ENCODE results near the gene CDKN1C.

The CDKN1C gene

GRCh38 chr11:2885678-2886081 lies at the start of gene CDKN1C:
Gene CDKN1C, minus strand, starts transcription at chr11:2885775. Its CDS starts 319 bp downstream, at chr11:2885456.
- DNase-seq (ENCODE audit: low spot score) = peak; percentile 95

GRCh38 chr11:2934611-2935239 lies 49.1 kb upstream of the CDKN1C start:
- DNase-seq (ENCODE audit: low spot score) = no peak

- no peak for DNase-seq (ENCODE audit: low spot score)
Observed at GRCh38 chr11:2934021-2934550, 48.5 kb upstream of the CDKN1C start.

- peak; percentile 83 for DNase-seq (ENCODE audit: low spot score)
Observed at GRCh38 chr11:2933375-2934020, 47.9 kb upstream of the CDKN1C start.

- peak; percentile 29 for DNase-seq (ENCODE audit: low spot score)
Observed at GRCh38 chr11:2932850-2933251, 47.3 kb upstream of the CDKN1C start.

- DNase-seq (ENCODE audit: low spot score) = no peak
Observed at GRCh38 chr11:2931771-2932738, 46.5 kb upstream of the CDKN1C start.

GRCh38 chr11:2931420-2931746 lies 45.8 kb upstream of the CDKN1C start:
- no peak for DNase-seq (ENCODE audit: low spot score)

GRCh38 chr11:2930704-2931419 lies 45.3 kb upstream of the CDKN1C start:
- DNase-seq (ENCODE audit: low spot score) = peak; percentile 58

GRCh38 chr11:2929950-2930703 lies 44.6 kb upstream of the CDKN1C start:
- DNase-seq (ENCODE audit: low spot score) = peak; percentile 69

- peak; percentile 98 for DNase-seq (ENCODE audit: low spot score)
Observed at GRCh38 chr11:2929531-2929949, 44.0 kb upstream of the CDKN1C start.

GRCh38 chr11:2928605-2929530 lies 43.3 kb upstream of the CDKN1C start, which contains the start of gene PHLDA2:
Gene PHLDA2, minus strand, starts transcription at chr11:2929420. Its CDS starts 56 bp downstream, at chr11:2929364.
- peak; percentile 95 for DNase-seq (ENCODE audit: low spot score)

- peak; percentile 73 for DNase-seq (ENCODE audit: low spot score)
Observed at GRCh38 chr11:2927851-2928604, 42.5 kb upstream of the CDKN1C start.

- DNase-seq (ENCODE audit: low spot score) = no peak
Observed at GRCh38 chr11:2927121-2927800, 41.7 kb upstream of the CDKN1C start.

GRCh38 chr11:2926611-2927051 lies 41.1 kb upstream of the CDKN1C start:
- DNase-seq (ENCODE audit: low spot score) = no peak

- no peak for DNase-seq (ENCODE audit: low spot score)
Observed at GRCh38 chr11:2924821-2925675, 39.5 kb upstream of the CDKN1C start.

- no peak for DNase-seq (ENCODE audit: low spot score)
Observed at GRCh38 chr11:2924381-2924780, 38.8 kb upstream of the CDKN1C start.
